Left lung (tissue), 10 donors: ENCODE measurements around the gene GNAO1. TPM values are rescaled to one million over a fixed set of nuclear protein-coding genes. Genes with fewer than 3 reads are reported as not detected.

Source experiments
- ATAC-seq: fragments of 200-7000 bp; cut with Tn5 transposase; one replicate; pipeline ENCODE4 v1.9.1; 2020; ENCODE audit warnings: moderate library complexity
- DNase-seq, 4 donors: peaks; one replicate each; pipeline ENCODE4 v3.0.0-alpha.2; 2013 to 2020
- H3K27ac ChIP-seq, 2 donors: fragments of 200-600 bp; sonication (generic) in 1 of 2; one replicate each; pipeline versions ENCODE4 v1.5.0 to v1.8.0; 2020 to 2021
- H3K27me3 ChIP-seq, 2 donors: fragments of 200-600 bp; sonication (generic) in 1 of 2; one replicate each; pipeline versions ENCODE4 v1.5.0 to v1.8.0; 2020 to 2021
- H3K36me3 ChIP-seq, 2 donors: fragments of 200-600 bp; sonication (generic) in 1 of 2; one replicate each; pipeline versions ENCODE4 v1.5.0 to v1.8.0; 2020 to 2021
- H3K4me1 ChIP-seq, 2 donors: fragments of 200-600 bp; one replicate each; pipeline ENCODE4 v1.8.0; 2021
- H3K4me3 ChIP-seq, 2 donors: fragments of 200-600 bp; sonication (generic) in 1 of 2; one replicate each; pipeline versions ENCODE4 v1.5.0 to v1.8.0; 2020 to 2021; ENCODE audit warnings: mild to moderate bottlenecking in 1 of 2
- H3K9me3 ChIP-seq, 2 donors: fragments of 200-600 bp; sonication (generic) in 1 of 2; one replicate each; pipeline versions ENCODE4 v1.5.0 to v1.8.0; 2020 to 2021
- intact Hi-C, 2 donors: fragments of 100-400 bp; cut with DNase I; formaldehyde crosslinking; loops; one replicate each; pipeline versions ENCODE4 v1.11.2 to v1.14.2; 2022
- polyA plus RNA-seq, 6 donors: library from polyadenylated mRNA; unstranded; fragments of 120-200 nt; gene quantifications; one replicate each; pipeline ENCODE4 v1.2.1, GENCODE V29; 2013; ENCODE audit not compliant: insufficient read length in 6 of 6
- total RNA-seq, 2 donors: library from RNA; stranded (reverse); fragmentation: NEBNext Ultra II Directional; extraction: Animal tissue kit (Norgen Biotek cat#: 25700); gene quantifications; one replicate each; pipeline ENCODE4 v1.2.1, GENCODE V29; 2021
- TF ChIP-seq, protein P1 (sequence below), 2 donors: fragments of 200-600 bp; sonication (generic) in 1 of 2; IDR thresholded peaks; one replicate each; pipeline versions ENCODE4 v1.5.0 to v1.8.0; 2021; ENCODE audit warnings: antibody characterized with exemption in 2 of 2
- donor health status: DM: no; HTN: yes; CAD: no.
- donor health status: DM: no; HTN: no; CAD: no.

The GNAO1 gene
- total and polyA plus RNA-seq, 8 donors, result 1.3 to 34.1 (median 22.2) TPM

- TF ChIP-seq, protein P1, sequence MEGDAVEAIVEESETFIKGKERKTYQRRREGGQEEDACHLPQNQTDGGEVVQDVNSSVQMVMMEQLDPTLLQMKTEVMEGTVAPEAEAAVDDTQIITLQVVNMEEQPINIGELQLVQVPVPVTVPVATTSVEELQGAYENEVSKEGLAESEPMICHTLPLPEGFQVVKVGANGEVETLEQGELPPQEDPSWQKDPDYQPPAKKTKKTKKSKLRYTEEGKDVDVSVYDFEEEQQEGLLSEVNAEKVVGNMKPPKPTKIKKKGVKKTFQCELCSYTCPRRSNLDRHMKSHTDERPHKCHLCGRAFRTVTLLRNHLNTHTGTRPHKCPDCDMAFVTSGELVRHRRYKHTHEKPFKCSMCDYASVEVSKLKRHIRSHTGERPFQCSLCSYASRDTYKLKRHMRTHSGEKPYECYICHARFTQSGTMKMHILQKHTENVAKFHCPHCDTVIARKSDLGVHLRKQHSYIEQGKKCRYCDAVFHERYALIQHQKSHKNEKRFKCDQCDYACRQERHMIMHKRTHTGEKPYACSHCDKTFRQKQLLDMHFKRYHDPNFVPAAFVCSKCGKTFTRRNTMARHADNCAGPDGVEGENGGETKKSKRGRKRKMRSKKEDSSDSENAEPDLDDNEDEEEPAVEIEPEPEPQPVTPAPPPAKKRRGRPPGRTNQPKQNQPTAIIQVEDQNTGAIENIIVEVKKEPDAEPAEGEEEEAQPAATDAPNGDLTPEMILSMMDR (IDR thresholded peaks at IDR 0.05), result no peak
Observed at GRCh38 chr16:56348168-56349085, 157.1 kb downstream of the GNAO1 start.

DNA sequence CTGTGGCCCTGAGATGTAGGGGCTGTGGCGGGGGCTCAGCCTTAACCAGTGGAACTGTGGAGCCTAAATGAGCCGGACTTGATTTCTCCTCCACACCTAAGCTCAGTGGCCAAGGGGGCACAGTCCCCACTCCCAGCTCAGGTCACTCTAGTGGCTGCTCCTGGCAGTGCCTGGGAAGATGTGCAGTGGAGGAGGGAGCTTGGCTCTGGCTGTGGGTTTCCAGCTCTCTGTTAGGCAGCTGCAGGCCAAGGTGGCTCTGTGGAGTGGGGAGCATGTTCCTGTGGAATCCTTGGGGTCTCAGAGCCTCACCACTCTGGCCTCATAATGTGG, 157.8 kb downstream of the GNAO1 start:
- TF ChIP-seq, protein P1 (IDR thresholded peaks at IDR 0.05), result no peak
- no peak overlapping the region for H3K27ac ChIP-seq
- ATAC-seq (no peak), DNase-seq (peak in 1 of 4 donors; percentile 41)
- no peak overlapping the region for H3K4me3 ChIP-seq
- H3K9me3 ChIP-seq, result no peaks in the 10 kb centered on the region
- no peaks in the 10 kb centered on the region for H3K4me1 ChIP-seq
- intact Hi-C loops, result no loop called here
- H3K27me3 ChIP-seq, result peaks cover 0 to 12% of the 10 kb centered on the region in 2 donors
- H3K36me3 ChIP-seq, result no peaks in the 10 kb centered on the region

More at GRCh38 chr16:56348168-56349085, 157.1 kb downstream of the GNAO1 start:
- H3K4me3 ChIP-seq, result no peak overlapping the region
- H3K36me3 ChIP-seq, result no peaks in the 10 kb centered on the region
- no peak for ATAC-seq
- no peaks in the 10 kb centered on the region for H3K4me1 ChIP-seq
- H3K27me3 ChIP-seq, result peaks cover 0 to 12% of the 10 kb centered on the region in 2 donors
- DNase-seq, result peak in 1 of 4 donors; percentile 67
- no peaks in the 10 kb centered on the region for H3K9me3 ChIP-seq
- no peak overlapping the region for H3K27ac ChIP-seq
- intact Hi-C loops, result no loop called here

DNA sequence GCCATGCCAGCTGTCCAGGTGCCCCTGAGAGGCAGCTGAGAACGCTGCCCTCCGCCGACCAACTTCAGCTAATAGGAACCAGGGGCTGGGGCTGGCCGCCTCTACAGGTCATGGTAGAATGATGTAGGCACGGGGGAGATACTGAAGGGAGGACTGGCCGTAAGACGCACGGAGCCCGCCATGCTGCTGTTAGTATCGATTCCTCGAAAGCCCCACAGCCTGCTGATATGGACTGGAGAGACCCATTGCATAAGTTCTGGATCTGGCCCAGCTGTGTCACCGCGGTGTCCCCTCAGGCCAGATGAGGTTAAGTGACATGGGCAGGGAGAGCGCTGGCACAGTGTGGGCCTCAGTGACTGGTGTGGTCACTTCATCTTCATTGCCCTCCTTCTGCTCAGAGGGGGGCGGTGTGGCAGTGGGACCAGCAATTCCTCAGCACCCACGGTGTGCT, 158.4 kb downstream of the GNAO1 start:
- TF ChIP-seq, protein P1 (IDR thresholded peaks at IDR 0.05), result no peak
- Histone ChIP-seq H3K4me3 (no peak overlapping the region), H3K9me3 (no peaks in the 10 kb centered on the region), H3K27ac (no peak overlapping the region), H3K36me3 (no peaks in the 10 kb centered on the region), H3K27me3 (peaks cover 0 to 12% of the 10 kb centered on the region in 2 donors), H3K4me1 (no peaks in the 10 kb centered on the region)
- intact Hi-C loops, result no loop called here
- ATAC-seq (no peak), DNase-seq (peak in 1 of 4 donors; percentile 72)

DNA sequence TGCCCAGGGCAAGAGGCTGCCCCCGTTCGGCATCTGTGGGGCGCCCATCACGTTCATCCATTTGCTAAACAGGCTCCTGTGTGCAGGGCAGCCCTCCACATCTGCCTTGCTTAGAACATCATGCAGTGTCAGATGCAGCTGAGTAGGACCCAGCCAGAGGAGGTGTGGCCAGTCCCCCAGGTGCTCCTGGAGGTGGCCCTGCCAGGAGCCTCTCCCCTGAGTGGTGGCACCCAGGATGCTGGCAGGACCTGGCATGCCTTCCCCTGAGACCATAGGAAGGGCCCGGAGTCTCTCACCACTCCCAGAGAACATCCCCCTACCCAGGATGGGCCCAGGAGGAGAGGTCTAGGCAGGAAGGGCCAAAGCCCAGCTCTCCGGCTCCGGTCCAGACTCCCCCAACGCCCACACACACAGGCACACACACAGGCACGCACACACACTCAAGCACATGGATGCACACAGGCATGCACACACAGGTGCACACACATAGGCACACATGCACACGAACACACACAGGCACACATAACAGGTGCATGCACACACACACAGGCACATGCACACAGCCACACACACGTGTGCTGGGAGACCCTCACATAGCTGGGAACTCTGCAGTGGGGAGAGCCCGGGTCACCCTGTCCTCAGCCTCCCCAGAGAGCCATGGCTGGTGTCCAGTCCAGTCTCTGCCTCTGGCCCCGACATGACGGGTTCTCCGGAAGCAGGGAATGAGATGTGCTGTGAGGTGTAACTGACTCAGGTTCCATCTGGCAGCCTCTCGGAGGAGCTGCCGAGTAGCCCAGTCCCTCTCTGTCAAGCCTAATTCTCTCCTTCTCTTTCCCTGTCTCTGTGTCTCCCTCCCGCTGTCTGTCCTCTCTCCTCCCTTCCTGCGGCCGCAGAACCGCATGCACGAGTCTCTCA, 159.5 kb downstream of the GNAO1 start:
- intact Hi-C loops, result no loop called here
- peak in 1 of 4 donors; percentile 58 for DNase-seq
- TF ChIP-seq, protein P1 (IDR thresholded peaks at IDR 0.05), result no peak
- Histone ChIP-seq H3K4me1 (peaks cover 0 to 2% of the 10 kb centered on the region in 2 donors), H3K27ac (no peak overlapping the region), H3K27me3 (peaks cover 0 to 12% of the 10 kb centered on the region in 2 donors), H3K9me3 (no peaks in the 10 kb centered on the region), H3K4me3 (no peak overlapping the region), H3K36me3 (no peaks in the 10 kb centered on the region)
- ATAC-seq, result no peak
